GM19099 (cell line): ENCODE measurements around the gene RNF39.

Source experiments
- POLR2A ChIP-seq: IDR thresholded peaks from 3 replicates; pipeline ENCODE4 v1.6.1; 2011; ENCODE audit warnings: low read depth; ENCODE audit not compliant: insufficient read length; ENCODE audit errors: extremely low read depth

RNF39 gene, protein sequence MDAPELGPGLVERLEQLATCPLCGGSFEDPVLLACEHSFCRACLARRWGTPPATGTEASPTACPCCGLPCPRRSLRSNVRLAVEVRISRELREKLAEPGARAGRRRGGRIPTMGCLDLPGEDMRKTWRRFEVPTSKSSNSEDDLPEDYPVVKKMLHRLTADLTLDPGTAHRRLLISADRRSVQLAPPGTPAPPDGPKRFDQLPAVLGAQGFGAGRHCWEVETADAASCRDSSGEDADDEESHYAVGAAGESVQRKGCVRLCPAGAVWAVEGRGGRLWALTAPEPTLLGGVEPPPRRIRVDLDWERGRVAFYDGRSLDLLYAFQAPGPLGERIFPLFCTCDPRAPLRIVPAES

GRCh38 chr6:30075094-30075789 lies at the start of gene RNF39:
TSS of gene RNF39 (minus strand) at chr6:30075769. CDS start at chr6:30075585, 184 bp downstream.
- no peak for TF ChIP-seq POLR2A

GRCh38 chr6:30122515-30122914 lies 46.9 kb upstream of the RNF39 start:
- TF ChIP-seq POLR2A = no peak

DNA sequence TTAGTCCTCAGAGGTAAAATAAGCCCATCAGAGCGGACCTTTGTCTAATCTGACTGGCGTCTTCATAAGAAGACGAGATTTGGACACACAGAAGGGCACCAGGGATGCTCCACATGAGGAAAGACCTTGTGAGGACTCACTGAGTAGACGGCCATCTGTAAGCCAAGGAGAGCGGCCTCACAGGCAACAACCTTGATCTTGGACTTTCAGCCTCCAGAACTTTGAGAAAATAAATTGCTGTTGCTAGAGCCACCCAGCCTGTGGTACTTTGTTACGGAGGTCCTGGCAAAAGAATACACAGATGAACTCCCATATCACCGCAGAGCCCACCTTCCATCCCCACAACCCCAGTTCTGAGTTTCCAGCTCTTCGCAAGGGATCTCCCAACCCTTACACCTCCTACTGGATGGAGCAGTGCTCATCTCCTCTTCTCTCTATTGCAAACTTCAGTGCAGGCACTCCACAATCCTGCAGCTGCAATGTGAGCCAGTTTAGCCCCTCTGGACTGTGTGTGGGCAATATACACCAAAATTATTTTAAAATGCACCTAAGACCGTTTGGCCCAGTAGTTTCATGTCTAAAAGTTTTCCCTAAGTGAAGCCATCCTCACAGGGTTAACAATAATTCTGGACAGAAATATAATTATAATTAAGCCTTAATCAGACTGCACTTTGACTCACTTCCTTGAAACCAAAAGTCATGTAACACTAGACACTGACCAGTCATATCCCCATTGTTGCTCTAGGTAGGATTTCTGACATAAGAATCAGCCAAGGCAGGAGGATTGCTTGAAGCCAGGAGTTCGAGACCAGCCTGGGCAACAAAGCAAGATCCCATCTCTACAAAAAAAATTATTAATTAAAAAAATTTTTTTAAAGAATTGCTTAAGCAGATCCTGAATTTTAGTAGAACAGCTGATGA lies 46.1 kb upstream of the RNF39 start:
- no peak for TF ChIP-seq POLR2A

GRCh38 chr6:30116724-30117123 lies 41.2 kb upstream of the RNF39 start:
- no peak for TF ChIP-seq POLR2A

- TF ChIP-seq POLR2A = no peak
These were observed 38.3 kb upstream of the RNF39 start for GRCh38 chr6:30113841-30114240.

GRCh38 chr6:30113003-30113759 lies 37.6 kb upstream of the RNF39 start, which contains the start of gene TRIM31:
TSS of gene TRIM31 (minus strand) at chr6:30113090. CDS start at chr6:30112805, 285 bp downstream.
- TF ChIP-seq POLR2A = no peak

DNA sequence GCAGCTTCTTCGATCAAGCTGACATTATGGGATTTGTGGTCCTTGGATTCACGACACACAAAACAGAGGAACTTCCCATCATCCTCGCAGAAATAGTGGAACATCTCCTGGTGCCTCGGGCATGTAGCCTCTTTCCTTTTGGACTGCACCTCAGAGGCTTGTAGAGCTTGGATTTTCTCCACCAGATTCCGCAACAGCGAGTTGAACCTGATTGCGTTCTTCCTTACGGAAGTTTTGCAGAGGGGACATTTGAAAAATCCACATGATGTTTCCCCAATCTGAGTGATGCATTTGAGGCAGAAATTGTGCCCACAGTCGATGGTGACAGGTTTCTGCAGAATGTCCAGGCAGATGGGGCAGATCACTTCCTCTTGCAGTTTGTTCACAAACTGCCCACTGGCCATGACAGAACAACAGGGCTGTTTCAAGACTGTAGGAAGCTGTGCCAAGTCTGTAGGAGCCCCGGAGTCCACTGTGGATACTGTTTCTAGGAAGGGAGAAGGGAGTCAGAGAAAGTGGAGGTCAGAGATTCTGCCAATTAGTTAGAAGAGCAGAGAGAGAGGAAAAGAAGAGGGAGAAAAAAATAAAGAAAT lies 36.9 kb upstream of the RNF39 start:
- TF ChIP-seq POLR2A = no peak

- no peak for TF ChIP-seq POLR2A
These were observed 35.8 kb upstream of the RNF39 start for GRCh38 chr6:30111266-30111856.

DNA sequence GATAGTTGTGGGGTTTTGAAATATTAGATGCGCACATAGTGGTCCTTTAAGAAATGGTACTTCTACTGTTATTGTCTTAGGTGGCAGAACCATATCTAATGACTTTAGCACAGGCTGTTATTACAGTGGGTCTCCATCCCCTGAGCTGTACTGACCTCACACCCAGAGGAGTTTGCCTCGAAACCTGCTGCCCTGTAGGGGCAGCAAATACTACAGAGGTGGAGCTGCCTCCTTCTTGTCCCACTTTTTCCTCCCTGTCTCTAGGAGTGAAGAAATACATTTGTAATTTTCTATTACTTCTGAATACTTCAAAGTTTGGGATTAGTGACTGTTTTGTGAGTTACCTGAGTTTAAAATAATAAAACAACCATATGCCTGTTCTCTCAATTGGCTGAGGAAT lies 29.1 kb upstream of the RNF39 start:
- no peak for TF ChIP-seq POLR2A

DNA sequence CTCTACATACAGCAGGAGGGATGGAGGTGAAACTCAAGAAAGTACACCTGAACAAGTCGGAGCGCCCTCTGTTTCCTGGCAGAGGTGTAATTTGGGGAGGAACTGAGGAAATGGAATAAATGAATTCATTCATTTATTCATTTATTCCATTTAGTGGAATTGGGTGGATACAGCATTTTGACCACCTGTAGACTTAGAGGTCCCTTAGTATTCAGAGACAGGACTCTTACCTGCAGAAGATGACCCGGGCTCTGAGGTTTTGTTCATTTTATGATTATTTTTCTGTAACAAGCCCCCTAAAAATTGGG lies 28.3 kb upstream of the RNF39 start:
- TF ChIP-seq POLR2A = no peak

DNA sequence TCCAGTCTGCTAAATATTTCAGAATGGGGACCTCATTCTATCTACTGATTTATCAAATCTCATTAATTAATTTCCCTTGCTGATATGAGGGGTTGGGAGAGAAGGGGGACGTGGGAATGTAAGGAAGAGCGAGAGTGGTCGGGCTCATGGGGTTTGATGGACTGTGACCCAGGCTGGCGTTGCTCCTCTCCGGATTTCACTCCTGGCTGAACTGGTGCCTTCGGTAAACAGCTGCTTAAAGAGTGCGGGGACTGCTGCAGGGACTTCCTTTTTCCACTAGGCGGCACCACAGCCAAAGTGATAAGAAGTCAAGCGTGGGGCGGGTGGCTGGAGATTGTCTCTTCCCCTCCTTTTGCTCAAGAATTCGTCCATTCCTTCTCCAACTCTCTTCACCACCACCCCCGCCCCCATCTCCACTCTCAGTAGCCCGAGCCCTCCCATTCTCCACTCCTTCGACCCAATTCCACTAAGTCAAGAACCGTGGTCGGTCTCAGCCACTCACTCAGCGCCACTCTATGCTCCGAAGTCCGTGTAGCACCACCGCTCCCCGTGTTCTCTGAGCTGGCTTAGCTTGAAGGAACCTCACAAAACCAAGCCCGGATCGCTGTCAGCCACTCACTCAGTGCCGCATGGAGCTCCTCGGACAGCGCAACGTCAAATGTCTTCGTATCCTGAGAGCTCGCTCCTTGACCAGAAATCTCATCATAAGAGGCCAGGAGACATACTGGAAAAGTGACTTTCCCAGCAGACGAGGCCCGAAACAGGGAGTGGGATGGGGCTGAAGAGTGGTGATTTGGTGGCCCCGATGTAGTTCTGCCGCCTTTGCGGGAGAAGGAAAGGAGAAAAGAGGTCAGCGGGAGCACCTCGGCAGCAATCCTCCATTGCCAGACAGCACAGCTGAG lies 27.7 kb upstream of the RNF39 start:
- no peak for TF ChIP-seq POLR2A

DNA sequence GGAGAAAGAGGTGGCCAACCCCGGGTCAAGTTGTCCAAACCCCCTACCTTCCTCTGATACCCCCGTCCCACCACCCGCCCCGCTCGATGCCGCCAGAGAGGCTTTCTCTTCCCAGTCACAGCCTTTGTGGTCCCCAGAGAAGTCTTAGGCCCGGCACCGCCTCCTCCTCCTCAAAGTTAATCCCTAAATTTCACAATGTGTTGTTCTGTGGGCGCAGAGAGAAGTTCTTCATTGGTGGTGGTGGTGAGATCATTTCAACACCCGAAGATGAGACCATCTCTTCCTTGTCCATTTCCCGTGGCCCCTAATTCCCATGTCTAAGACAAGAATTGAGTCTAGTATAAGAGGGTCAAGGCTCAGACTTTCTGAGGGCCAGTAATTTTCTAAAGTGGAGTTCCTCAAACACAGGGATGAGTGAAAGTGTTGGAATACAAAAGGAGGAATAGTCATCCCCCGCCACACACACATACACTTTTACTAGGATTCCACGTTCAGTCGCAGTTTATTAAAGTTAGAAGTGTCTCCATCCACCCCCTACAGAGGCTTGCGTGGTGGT lies 26.9 kb upstream of the RNF39 start:
- TF ChIP-seq POLR2A = no peak
